ENCODE measurements around the gene PPP1R8.

DNA sequence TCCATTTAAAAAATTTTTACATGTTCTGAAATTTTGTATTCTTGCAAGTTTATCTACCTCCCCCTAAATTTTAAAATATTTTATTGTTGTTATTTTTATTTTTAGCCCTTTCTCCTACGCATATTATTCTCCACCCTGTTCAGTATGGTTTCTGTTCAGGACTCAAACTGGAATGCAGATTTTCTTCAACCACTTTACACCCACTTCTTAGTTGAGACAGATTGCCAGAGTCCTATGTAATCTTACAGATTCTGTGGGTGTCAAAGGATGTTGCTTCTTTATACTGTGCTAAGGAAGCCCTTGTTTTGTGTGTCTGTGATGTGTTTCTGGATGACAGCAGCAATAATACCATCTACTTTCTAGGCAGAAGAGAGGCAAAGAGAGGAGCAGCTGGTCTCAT lies 20.7 kb upstream of the PPP1R8 start:
- no peak for TF ChIP-seq POLR2AphosphoS5 (IDR thresholded peaks at IDR 0.05; ENCODE audit: borderline replicate concordance, low read depth, low read length)
- TF ChIP-seq EZH2 (IDR thresholded peaks at IDR 0.05): no peak
- TF ChIP-seq FOXP2 (optimal IDR thresholded peaks at IDR 0.05; ENCODE audit: control extremely low read depth, extremely low read length, insufficient read depth): no peak

Data from SK-N-MC (cell line).